Fibroblast of lung (primary cell): Measurements from ENCODE around the gene ADGRD1. TPM values are rescaled to one million over a fixed set of nuclear protein-coding genes. Genes with fewer than 3 reads are reported as not detected.

Experiments
- DNase-seq, 2 donors: peaks; one replicate each; pipeline versions ENCODE4 v3.0.0 to v3.0.0-alpha.2; 2010; ENCODE audit warnings: low read depth in 2 of 2
- H2AFZ ChIP-seq: 2 replicates; pipeline ENCODE4 v1.5.1; 2012; ENCODE audit warnings: low read length, control low read depth, inconsistent platforms
- H3K27ac ChIP-seq: 2 replicates; pipeline ENCODE4 v1.5.1; 2011; ENCODE audit warnings: low read length, control low read depth; ENCODE audit not compliant: insufficient read depth
- H3K27me3 ChIP-seq: 2 replicates; pipeline ENCODE4 v1.5.1; 2011; ENCODE audit warnings: mild to moderate bottlenecking, low read length; ENCODE audit not compliant: control insufficient read depth, insufficient read depth
- H3K36me3 ChIP-seq: 2 replicates; pipeline ENCODE4 v1.5.1; 2011; ENCODE audit warnings: low read length; ENCODE audit not compliant: control insufficient read depth, insufficient read depth
- H3K4me1 ChIP-seq: 2 replicates; pipeline ENCODE4 v1.5.1; 2011; ENCODE audit warnings: low read length; ENCODE audit not compliant: control insufficient read depth, insufficient read depth; ENCODE audit errors: extremely low read depth
- H3K4me2 ChIP-seq: 2 replicates; pipeline ENCODE4 v1.5.1; 2011; ENCODE audit warnings: low read length, control low read depth; ENCODE audit not compliant: insufficient read depth; ENCODE audit errors: extremely low read depth
- H3K4me3 ChIP-seq, 4 experiments: fragments of 200-600 bp in 1 of 4; sonication (generic) in 1 of 4; replicated peaks in 1 of 4; 2 replicates each; pipeline ENCODE4 v1.5.1; 2011 to 2016; ENCODE audit warnings: low read length in 4 of 4, low read depth in 3 of 4, mild to moderate bottlenecking in 3 of 4, control low read depth in 2 of 4, inconsistent platforms in 1 of 4, mixed read lengths in 1 of 4; ENCODE audit not compliant: insufficient read depth in 1 of 4; ENCODE audit errors: control extremely low read depth in 1 of 4
- H3K79me2 ChIP-seq: 2 replicates; pipeline ENCODE4 v1.5.1; 2012; ENCODE audit warnings: mild to moderate bottlenecking, low read length, inconsistent platforms; ENCODE audit not compliant: control insufficient read depth, insufficient read depth
- H3K9ac ChIP-seq: 2 replicates; pipeline ENCODE4 v1.5.1; 2011; ENCODE audit warnings: mild to moderate bottlenecking, low read length, control low read depth; ENCODE audit not compliant: insufficient read depth
- H3K9me3 ChIP-seq: 2 replicates; pipeline ENCODE4 v1.5.1; 2012; ENCODE audit warnings: low read depth, low read length; ENCODE audit not compliant: control insufficient read depth, insufficient read depth
- H4K20me1 ChIP-seq: 2 replicates; pipeline ENCODE4 v1.5.1; 2011; ENCODE audit warnings: low read length; ENCODE audit not compliant: control insufficient read depth, insufficient read depth; ENCODE audit errors: extremely low read depth
- EZH2 ChIP-seq: IDR thresholded peaks from 2 replicates; pipeline ENCODE4 v1.5.1; 2012; ENCODE audit warnings: low read length, control low read depth, mild to moderate bottlenecking; ENCODE audit errors: missing control alignments
- polyA plus RNA-seq, 2 donors: library from polyadenylated mRNA; depleted of rRNA in 1 of 2; stranded (reverse) in 1 of 2; unstranded in 1 of 2; fragments of >200 nt; gene quantifications; 2 replicates each; pipeline ENCODE4 v1.2.1, GENCODE V29; 2011 to 2012; ENCODE audit warnings: missing spikeins in 1 of 2
- total RNA-seq: library from RNA; depleted of rRNA; stranded (reverse); fragments of >200 nt; gene quantifications from 2 replicates; pipeline ENCODE4 v1.2.1, GENCODE V29; 2014
- TF ChIP-seq, protein P1 (sequence below), 2 donors: IDR thresholded peaks in 1 of 2; conservative IDR thresholded peaks in 1 of 2; 1 replicate in 1 of 2; 2 replicates in 1 of 2; pipeline ENCODE4 v1.5.1; 2011 to 2012; ENCODE audit warnings: low read length in 2 of 2, control low read depth in 1 of 2, inconsistent platforms in 1 of 2, low read depth in 1 of 2, mild to moderate bottlenecking in 1 of 2

ADGRD1 gene
- total and polyA plus RNA-seq, 2 donors (not counting 1 experiment from before 2014, with no cell fraction given): 7.3 to 11.6 TPM

DNA sequence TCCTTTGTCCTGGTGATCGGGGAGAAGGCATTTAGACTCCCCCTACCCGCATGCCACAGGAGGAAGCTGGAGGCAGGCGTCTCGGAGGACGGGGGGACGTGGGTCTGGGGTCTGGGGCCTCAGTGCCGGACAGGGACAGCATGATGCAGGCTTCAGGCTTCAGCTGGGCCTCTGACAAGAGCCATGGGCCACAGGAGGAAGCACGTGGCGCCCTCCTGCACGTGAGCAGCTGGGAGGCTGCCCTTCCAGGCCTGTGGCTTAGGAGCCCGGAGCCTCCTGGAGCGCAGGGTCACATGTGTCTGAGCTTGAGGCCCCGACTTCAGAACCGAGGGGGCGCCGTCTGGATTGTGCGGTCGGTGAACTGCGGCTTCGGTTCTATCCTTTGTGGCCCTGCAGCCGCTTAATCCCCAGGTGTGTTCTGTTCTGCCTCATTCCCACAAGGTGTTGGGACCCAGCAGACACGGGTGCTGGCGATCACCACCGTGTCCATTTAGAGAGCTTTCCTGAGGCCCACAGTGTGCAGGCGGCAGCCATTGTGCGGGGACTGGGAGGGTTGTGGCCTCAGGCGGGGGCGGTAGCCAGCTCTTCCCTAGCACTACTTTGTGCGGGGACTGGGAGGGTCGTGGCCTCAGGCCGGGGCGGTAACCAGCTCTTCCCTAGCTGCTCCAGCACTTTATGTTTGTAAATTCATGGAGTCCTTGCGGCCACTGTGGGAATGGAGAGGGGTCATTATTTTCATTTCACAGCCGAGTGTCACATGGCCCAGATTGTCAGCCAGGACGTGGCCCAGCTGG is 150.2 kb downstream of the ADGRD1 start:
- H3K4me2 ChIP-seq: no peak overlapping the region
- no peaks in the 10 kb centered on the region for H3K79me2 ChIP-seq
- no peaks in the 10 kb centered on the region for H4K20me1 ChIP-seq
- TF ChIP-seq, protein P1, sequence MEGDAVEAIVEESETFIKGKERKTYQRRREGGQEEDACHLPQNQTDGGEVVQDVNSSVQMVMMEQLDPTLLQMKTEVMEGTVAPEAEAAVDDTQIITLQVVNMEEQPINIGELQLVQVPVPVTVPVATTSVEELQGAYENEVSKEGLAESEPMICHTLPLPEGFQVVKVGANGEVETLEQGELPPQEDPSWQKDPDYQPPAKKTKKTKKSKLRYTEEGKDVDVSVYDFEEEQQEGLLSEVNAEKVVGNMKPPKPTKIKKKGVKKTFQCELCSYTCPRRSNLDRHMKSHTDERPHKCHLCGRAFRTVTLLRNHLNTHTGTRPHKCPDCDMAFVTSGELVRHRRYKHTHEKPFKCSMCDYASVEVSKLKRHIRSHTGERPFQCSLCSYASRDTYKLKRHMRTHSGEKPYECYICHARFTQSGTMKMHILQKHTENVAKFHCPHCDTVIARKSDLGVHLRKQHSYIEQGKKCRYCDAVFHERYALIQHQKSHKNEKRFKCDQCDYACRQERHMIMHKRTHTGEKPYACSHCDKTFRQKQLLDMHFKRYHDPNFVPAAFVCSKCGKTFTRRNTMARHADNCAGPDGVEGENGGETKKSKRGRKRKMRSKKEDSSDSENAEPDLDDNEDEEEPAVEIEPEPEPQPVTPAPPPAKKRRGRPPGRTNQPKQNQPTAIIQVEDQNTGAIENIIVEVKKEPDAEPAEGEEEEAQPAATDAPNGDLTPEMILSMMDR (conservative IDR thresholded peaks at IDR 0.05 in 1 of 2, IDR thresholded peaks at IDR 0.05 in 1 of 2; ENCODE audit: low read depth in 1 of 2, low read length in 2 of 2): no peak
- TF ChIP-seq EZH2: no peak
- no peak overlapping the region for H2AFZ ChIP-seq
- DNase-seq: no peak
- no peak overlapping the region for H3K27ac ChIP-seq
- H3K4me3 ChIP-seq: no peak overlapping the region
- H3K27me3 ChIP-seq: no peaks in the 10 kb centered on the region
- no peaks in the 10 kb centered on the region for H3K4me1 ChIP-seq
- no peaks in the 10 kb centered on the region for H3K36me3 ChIP-seq
- no peak overlapping the region for H3K9ac ChIP-seq
- H3K9me3 ChIP-seq: no peaks in the 10 kb centered on the region

DNA sequence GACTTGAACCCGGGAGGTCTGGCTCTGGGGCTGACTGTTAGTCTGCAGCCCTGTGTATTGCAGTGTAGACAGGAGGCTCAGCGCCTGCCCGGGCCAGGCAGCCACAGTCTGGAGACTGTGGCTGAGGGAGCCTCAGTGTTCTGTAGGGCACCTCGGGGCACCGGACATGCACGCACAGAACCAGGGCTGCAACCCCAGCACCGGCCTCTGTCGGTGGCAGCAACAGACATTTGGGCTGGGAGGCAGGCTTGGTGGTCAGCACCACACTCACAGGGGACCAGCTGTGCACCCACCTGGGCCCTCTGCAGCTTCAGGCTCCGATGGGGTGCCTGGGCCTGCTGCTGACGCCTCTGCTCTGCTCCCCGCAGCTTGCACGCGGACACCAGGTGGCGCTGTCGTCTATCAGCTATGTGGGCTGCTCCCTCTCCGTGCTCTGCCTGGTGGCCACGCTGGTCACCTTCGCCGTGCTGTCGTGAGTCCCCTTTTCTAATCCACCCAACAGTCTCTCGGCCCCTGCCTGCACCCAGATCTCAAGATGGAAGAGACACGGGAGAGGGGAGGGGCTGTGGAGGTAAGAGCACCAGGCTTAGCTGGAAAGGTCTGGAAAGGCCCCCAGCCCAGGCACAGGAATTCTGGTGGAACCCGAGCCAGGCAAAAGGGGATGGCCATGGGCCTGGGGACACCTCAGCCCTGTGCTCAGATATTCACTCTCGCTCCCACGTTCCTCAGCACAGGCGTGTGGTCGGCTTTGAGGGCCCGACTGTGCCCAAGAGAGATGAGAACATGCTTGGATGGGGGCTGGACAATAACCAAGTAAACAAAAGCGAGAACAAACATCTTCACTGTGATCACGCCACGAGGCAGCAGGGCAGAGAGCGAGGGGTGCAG is 151.0 kb downstream of the ADGRD1 start:
- no peaks in the 10 kb centered on the region for H3K79me2 ChIP-seq
- no peak overlapping the region for H2AFZ ChIP-seq
- H3K9me3 ChIP-seq: no peaks in the 10 kb centered on the region
- no peaks in the 10 kb centered on the region for H4K20me1 ChIP-seq
- H3K4me1 ChIP-seq: no peaks in the 10 kb centered on the region
- H3K4me2 ChIP-seq: no peak overlapping the region
- no peak overlapping the region for H3K27ac ChIP-seq
- no peaks in the 10 kb centered on the region for H3K27me3 ChIP-seq
- H3K4me3 ChIP-seq: no peak overlapping the region
- H3K9ac ChIP-seq: no peak overlapping the region
- peak; percentile 25 to 61 for DNase-seq
- no peaks in the 10 kb centered on the region for H3K36me3 ChIP-seq
- TF ChIP-seq EZH2: no peak
- TF ChIP-seq, protein P1 (conservative IDR thresholded peaks at IDR 0.05 in 1 of 2, IDR thresholded peaks at IDR 0.05 in 1 of 2; ENCODE audit: low read depth in 1 of 2, low read length in 2 of 2): peak; percentile 76 to 88

DNA sequence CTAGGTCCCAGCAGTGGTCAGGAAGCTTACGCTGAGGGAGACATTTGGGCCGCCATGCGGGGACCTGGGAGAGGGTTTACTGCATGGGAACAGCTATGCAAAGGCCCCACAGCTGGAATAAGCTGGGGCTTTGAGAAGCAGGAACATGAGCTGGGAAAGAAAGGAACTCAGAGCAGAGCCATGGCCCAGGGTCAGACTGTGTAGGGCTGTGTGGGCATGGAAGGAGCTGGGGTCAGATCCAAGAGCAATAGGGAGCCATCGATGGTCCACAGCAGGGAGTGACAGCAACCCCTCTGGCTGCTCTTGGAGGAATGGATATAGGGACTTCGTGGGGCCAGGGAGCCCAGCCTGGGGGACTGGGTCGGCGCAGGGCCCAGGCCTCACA is 151.6 kb downstream of the ADGRD1 start:
- no peak overlapping the region for H3K9ac ChIP-seq
- H3K9me3 ChIP-seq: no peaks in the 10 kb centered on the region
- no peak for DNase-seq
- TF ChIP-seq, protein P1 (conservative IDR thresholded peaks at IDR 0.05 in 1 of 2, IDR thresholded peaks at IDR 0.05 in 1 of 2; ENCODE audit: low read depth in 1 of 2, low read length in 2 of 2): no peak
- TF ChIP-seq EZH2: no peak
- H3K27me3 ChIP-seq: no peaks in the 10 kb centered on the region
- H3K4me3 ChIP-seq: no peak overlapping the region
- no peaks in the 10 kb centered on the region for H3K36me3 ChIP-seq
- no peak overlapping the region for H2AFZ ChIP-seq
- H4K20me1 ChIP-seq: no peaks in the 10 kb centered on the region
- H3K79me2 ChIP-seq: no peaks in the 10 kb centered on the region
- H3K4me2 ChIP-seq: no peak overlapping the region
- no peaks in the 10 kb centered on the region for H3K4me1 ChIP-seq
- H3K27ac ChIP-seq: no peak overlapping the region
